A673 (cell line): ENCODE measurements around the gene TMC1. TPM values are rescaled to one million over a fixed set of nuclear protein-coding genes. Genes with fewer than 3 reads are reported as not detected.

Experiments used
- BruUV-seq: library from RNA; stranded (reverse); fragments of 400-500 nt; replicated peaks from 2 replicates; lab custom pipeline; 2021; lab: Mats Ljungman, UMichigan
- CTCF ChIA-PET: fragments of 300-600 bp; sonication (Branson Sonifier 250); formaldehyde crosslinking; loops from one replicate; lab custom pipeline; 2022; ENCODE audit warnings: antibody characterized with exemption; lab: Charles Lee
- POLR2A ChIA-PET: fragments of 300-600 bp; sonication (Branson Sonifier 250); formaldehyde crosslinking; loops from one replicate; lab custom pipeline; 2022; ENCODE audit warnings: antibody characterized with exemption; ENCODE audit not compliant: low non-redundant PET; lab: Charles Lee
- DNase-seq: peaks from one replicate; pipeline ENCODE4 v3.0.0-alpha.2; 2015; ENCODE audit warnings: low spot score
- H3K27ac ChIP-seq: fragments of 200-600 bp; sonication (generic); 2 replicates; pipeline ENCODE4 v1.5.1; 2016; ENCODE audit warnings: mixed run types, low read depth, mild to moderate bottlenecking, mixed read lengths, antibody characterized with exemption, low read length; ENCODE audit not compliant: poor library complexity, severe bottlenecking
- H3K27me3 ChIP-seq: fragments of 200-600 bp; sonication (generic); replicated peaks from 2 replicates; pipeline ENCODE4 v1.6.1; 2017; ENCODE audit warnings: mixed run types, low read depth, mild to moderate bottlenecking, mixed read lengths, antibody characterized with exemption, low read length; ENCODE audit not compliant: insufficient read depth, poor library complexity
- H3K36me3 ChIP-seq: fragments of 200-600 bp; sonication (generic); 2 replicates; pipeline ENCODE4 v1.6.1; 2016; ENCODE audit warnings: mixed run types, mild to moderate bottlenecking, mixed read lengths, antibody characterized with exemption, low read length; ENCODE audit not compliant: insufficient read depth, poor library complexity, severe bottlenecking
- H3K4me1 ChIP-seq: fragments of 200-600 bp; sonication (generic); 2 replicates; pipeline ENCODE4 v1.6.1; 2017; ENCODE audit warnings: mixed run types, mild to moderate bottlenecking, mixed read lengths, antibody characterized with exemption, low read length; ENCODE audit not compliant: insufficient read depth, poor library complexity, severe bottlenecking
- H3K4me3 ChIP-seq: fragments of 200-600 bp; sonication (generic); 2 replicates; pipeline ENCODE4 v1.5.1; 2016; ENCODE audit warnings: low read depth, mixed run types, mild to moderate bottlenecking, mixed read lengths, low read length; ENCODE audit not compliant: poor library complexity, severe bottlenecking
- H3K9me3 ChIP-seq: fragments of 200-600 bp; sonication (generic); 2 replicates; pipeline ENCODE4 v1.6.1; 2016; ENCODE audit warnings: mixed run types, low read depth, mild to moderate bottlenecking, mixed read lengths, antibody characterized with exemption, low read length; ENCODE audit not compliant: poor library complexity, severe bottlenecking
- CTCF ChIP-seq: fragments of 300-800, 200-600 bp; sonication (generic); conservative IDR thresholded peaks from 2 replicates; pipeline ENCODE4 v1.5.1; 2017; ENCODE audit warnings: low read depth, mild to moderate bottlenecking, antibody characterized with exemption, low read length, moderate library complexity, mixed read lengths
- EZH2 ChIP-seq: fragments of 200-600 bp; sonication (generic); IDR thresholded peaks from 2 replicates; pipeline ENCODE4 v1.6.1; 2017; ENCODE audit warnings: borderline replicate concordance, low read depth, mild to moderate bottlenecking, mixed read lengths, antibody characterized with exemption, low read length; ENCODE audit not compliant: poor library complexity, severe bottlenecking
- intact Hi-C: fragments of 100-400 bp; cut with micrococcal nuclease; formaldehyde crosslinking; loops from one replicate; pipeline ENCODE4 v1.10.0; 2022; ENCODE audit not compliant: unreplicated experiment
- total RNA-seq: library from RNA; stranded (reverse); gene quantifications from 2 replicates; pipeline ENCODE4 v1.2.3, GENCODE V29; 2021

Gene TMC1
- total RNA-seq, 1 experiment from 2014 or later: 0.75 TPM

- Histone ChIP-seq H3K4me1 (no peaks in the 10 kb centered on the region), H3K36me3 (no peaks in the 10 kb centered on the region), H3K27ac (no peak overlapping the region), H3K4me3 (no peak overlapping the region), H3K27me3 (no peaks in the 10 kb centered on the region), H3K9me3 (no peaks in the 10 kb centered on the region)
- intact Hi-C loops: no loop called here
- ChIA-PET POLR2A (no interaction called here), CTCF (no interaction called here)
- DNase-seq: no peak
- BruUV-seq: no TSS peak
- no peak for TF ChIP-seq EZH2
- no peak for TF ChIP-seq CTCF
These were observed 38.7 kb downstream of the TMC1 start for GRCh38 chr9:72560086-72560485.

GRCh38 chr9:72563806-72564205, 42.4 kb downstream of the TMC1 start:
- Histone ChIP-seq H3K27me3 (no peaks in the 10 kb centered on the region), H3K9me3 (no peaks in the 10 kb centered on the region), H3K4me3 (no peak overlapping the region), H3K36me3 (no peaks in the 10 kb centered on the region), H3K27ac (no peak overlapping the region), H3K4me1 (no peaks in the 10 kb centered on the region)
- intact Hi-C loops: no loop called here
- ChIA-PET CTCF (no interaction called here), POLR2A (interaction anchor here (0.7 kb wide), 1 partner anchor 12 kb away, joined by 3 read pairs; no protein-coding TSS in a partner anchor)
- no peak for DNase-seq
- no TSS peak for BruUV-seq
- no peak for TF ChIP-seq EZH2
- no peak for TF ChIP-seq CTCF

GRCh38 chr9:72564479-72565281, 43.3 kb downstream of the TMC1 start:
- BruUV-seq: no TSS peak
- intact Hi-C loops: no loop called here
- no peak for DNase-seq
- Histone ChIP-seq H3K4me1 (peaks cover under 1% of the 10 kb centered on the region), H3K4me3 (no peak overlapping the region), H3K27ac (no peak overlapping the region), H3K36me3 (no peaks in the 10 kb centered on the region), H3K9me3 (no peaks in the 10 kb centered on the region), H3K27me3 (no peaks in the 10 kb centered on the region)
- ChIA-PET CTCF (no interaction called here), POLR2A (interaction anchor here (0.7 kb wide), 1 partner anchor 13 kb away, joined by 3 read pairs; no protein-coding TSS in a partner anchor)
- TF ChIP-seq EZH2 (no peak), CTCF (no peak)
